ENCODE measurements around the gene CHSY1.

The CHSY1 gene

DNA sequence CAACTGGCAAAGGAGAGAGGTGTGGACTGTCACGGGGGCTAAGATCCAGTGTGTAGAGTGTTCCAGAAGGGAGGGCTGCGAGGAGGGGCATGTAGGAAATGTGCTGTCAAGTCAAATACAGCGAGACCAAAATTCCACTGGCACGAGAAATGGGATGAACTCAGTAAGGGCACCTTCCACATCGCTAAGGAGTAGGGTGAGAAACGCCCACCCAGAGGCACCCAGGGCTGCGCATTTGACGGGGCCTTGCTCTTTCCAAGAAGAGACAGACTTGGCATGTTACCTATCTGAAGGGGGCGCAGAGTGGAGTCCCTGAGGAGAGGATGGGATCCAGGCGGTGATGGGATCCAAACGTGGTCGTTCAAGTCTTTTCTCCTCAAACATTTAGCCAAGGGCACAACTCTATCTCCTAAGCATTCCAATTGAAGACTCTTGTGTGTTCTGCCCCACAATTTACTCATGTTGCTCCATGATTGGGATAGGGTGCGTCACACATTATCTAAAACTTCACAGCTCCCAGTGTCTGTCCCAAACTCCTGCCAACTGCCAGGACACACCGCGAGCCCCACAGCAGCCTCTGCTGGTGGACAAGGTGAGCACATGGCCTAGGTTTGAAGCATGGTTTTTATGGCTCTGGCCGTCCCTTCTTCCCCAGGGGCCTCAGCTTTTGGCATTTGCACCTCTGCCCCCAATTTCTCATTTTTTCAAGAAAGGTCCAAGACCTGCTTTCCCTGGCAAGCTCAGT is 17.8 kb upstream of the CHSY1 start:
- DNase-seq = no peak

DNA sequence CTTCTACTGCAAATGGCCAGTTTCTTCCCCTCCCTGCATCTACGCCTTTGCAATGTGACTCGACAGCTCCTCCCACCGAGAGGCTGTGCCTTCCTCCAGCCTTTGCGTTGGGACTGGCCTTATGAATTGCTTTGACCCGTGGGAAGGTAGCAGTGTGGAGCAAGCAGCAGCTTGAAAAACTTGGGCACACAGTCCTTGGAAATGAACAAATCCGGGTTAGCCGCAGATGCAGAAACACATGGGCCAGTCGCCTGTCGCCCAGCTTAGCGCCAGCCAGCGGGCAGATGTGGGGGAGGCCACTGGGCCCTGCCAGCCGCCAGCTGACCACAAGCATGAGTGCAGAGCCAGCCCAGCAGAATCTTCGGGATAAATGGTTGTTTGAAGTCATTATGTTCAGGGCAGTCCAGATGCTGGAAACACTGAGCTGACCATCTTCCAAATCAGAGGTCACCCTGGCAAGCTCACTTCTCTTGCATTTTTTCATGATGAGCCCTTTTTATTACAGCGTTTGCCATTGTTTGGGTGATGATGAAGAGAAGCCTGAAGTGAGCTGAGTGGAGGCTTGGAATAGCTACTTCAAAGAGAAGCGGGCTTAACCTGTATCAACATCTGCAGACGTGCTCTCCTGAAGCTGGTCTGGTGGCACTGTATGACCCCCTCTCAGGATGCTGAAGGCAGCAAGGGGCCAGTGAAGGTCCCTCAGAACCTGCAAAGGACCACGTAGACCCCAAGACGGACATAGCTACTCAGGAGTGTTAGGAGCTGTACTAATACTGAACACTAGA is 15.7 kb upstream of the CHSY1 start:
- DNase-seq = no peak

- no peak for DNase-seq
Observed at GRCh38 chr15:101266787-101267186, 14.9 kb upstream of the CHSY1 start.

- DNase-seq = no peak
Observed at GRCh38 chr15:101266034-101266433, 14.2 kb upstream of the CHSY1 start.

DNA sequence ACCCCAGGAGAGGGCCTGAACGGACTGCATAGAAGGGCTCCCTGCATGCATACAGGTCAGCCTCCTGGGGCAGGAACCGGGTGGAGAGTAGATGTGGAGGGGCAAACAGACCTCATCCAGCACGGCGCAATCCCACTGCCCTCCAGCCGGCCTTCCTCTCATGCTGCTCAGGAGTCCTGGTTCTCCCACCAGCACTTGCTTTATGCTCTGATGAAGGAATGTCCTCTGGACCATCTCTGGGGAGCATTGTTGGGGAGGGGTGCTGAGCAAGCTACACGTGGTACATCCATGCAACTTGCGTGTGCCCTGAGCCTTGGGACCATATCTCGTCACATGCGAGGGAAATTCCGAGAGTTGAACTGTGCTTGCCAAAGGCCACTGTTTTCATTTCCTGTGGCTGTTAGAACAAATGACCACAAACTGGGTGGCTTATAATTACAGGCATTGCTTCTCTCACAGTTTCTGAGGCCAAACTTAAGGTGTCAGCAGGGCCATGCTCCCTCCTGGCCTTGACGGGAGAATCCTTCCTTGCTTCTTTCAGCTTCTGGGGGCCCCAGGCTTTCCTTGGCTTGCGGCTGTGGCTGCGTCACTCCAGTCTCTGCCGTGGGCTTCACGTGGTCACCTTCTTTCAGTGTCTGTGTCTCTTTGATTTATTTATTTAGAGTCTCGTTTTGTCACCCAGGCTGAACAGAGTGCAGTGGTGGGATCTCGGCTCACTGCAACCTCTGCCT is 13.2 kb upstream of the CHSY1 start:
- DNase-seq = no peak

DNA sequence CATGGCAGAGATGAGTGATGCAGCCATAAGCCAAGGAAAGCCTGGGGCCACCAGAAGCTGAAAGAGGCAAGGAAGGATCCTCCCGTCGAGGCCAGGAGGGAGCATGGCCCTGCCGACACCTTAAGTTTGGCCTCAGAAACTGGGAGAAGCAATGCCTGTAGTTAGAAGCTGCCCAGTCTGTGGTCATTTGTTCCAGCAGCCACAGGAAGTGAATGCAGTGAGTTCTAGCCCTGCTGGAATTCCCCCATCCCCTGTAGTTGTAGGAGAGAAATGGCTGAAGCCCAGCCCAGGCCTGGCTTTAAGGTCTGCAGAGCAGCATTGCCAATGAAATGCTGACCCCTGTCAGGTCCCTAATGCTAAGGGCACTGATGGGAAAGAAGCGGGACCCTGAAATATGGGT is 12.2 kb upstream of the CHSY1 start:
- DNase-seq = no peak

GRCh38 chr15:101262551-101262950 is 10.7 kb upstream of the CHSY1 start:
- DNase-seq = no peak

DNA sequence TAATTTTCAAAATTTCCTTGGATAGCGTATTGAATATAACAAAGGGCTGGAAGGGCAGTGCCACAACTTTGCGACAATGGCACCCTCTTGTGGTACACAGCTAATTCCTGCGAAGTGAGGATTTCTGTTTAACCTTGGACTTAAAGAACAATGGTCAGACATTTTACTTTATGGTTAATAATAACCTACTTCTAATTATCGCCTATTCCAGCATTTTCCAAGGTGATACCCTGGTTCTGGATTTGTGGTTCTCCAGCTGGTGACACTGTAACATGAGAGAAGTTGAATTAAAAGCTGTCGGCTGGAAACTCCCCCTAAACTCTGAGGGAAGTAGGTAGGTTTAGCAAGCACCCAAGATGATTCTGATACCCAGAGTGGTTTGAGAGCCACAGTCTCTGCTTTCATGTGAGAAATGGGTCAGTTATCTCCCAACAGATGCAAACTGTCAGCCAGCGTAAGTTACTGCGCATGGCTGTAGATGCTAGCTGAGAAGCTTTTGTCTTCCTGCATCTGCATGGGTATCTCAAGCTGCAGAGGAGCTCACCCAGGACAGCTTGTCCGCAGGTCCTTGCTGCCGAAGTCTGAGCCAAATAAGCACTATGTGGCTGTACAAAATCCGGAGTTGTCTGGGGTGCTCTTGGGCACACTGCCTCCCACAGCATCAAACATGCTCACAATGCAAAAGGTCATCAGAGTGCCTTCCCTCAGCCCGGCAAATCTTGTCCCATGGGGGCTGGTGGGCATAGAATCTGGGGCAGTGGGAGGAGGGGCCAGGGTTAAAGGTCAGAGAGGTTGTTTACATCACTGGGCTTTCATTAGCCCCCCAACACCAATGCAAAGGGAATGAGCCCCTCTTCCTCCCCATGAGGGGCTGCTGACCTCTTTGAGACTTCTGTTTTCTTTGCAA is 6.6 kb upstream of the CHSY1 start:
- no peak for DNase-seq

GRCh38 chr15:101256757-101257156 is 4.9 kb upstream of the CHSY1 start:
- DNase-seq = no peak

DNA sequence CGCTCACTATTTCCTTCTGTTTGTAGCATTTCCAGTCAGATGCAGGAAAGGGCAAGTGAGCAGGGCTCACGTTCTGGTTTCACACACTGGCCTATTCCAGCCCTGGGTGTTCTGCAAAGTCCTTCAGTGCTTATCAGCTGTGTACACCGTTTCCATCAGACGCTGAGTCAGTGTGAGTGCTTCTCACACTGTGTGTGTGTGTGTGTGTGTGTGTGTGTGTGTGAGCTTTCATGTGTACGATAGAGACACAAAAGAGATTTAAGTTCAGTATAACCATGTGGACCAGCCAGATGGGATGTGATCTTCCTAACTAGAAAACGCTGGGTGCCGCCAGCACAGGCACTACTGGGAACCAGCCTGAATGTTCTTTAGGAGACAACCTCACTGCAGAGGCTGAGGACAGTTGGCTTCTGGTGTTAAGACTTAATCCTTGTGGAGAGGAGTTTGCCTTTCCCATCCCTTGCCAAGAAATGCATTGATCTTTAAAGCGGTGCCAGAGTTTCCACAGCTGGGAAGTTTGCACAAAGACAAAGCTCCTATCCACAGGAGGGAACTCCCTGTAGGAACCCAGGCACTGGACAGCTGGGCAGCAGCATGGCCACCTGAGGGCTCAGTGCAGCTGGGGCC is 3.9 kb upstream of the CHSY1 start:
- DNase-seq = no peak

- DNase-seq = no peak
Observed at GRCh38 chr15:101255051-101255395, 3.2 kb upstream of the CHSY1 start.

DNA sequence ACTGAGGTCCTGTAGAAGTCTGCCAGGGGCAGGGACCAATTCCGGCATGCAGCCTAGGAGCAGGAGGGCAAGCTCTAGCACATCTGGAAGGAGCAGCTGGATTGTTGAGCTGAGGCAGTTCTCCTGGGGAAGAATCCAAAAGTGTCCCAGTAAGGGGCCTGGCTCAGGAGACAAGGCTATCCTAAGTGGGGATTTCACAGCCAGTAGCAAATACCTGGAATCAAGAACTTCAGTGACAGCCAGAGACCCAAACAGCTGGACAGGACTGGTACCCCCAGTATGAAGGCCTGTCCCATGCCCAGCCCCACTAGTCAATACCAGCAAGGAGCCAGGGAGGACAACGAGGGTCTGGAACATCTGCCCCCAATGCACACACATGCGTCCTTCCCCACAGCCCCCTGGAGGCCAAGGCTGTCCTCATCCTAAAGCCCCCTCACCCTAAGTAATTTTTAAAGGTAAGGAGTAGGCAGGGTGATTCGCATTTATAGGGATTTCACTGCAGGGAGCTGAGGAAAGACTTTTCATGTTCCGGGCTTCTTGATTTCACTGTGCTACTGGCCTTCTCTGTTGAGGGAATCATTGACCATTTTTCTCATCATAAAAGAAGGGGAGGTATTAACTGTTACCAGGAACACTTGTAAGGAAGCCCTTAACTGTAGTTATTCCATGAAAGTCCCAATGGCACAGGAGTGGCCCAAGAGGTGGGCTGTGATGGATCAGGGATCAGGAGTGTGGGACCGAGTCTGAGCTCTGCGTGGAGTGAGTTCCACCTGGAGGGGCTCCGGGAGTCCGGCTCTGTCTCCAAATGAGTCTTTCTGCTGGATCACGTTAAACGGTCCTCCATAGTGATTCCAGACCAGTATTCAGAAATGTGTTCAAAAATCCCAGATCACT is 2.6 kb upstream of the CHSY1 start:
- no peak for DNase-seq

DNA sequence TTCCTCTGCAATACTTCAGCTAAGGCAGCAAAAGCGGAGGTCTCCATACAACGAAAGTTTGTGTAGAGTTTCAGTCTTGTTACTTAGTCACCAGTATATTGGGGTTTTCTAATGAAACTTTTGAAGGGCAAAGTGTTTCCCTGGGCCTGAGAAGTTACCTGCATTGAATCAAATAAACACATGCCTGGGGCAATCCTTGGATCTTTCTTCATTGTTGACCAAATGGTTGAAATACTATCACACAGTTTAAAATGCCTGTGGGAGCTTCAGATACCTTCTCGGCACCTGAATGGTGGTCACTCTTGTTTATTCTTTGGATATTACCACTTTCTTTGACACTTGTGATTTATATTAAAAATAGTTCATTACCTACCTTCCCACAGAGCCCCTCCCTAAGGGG is 988 bp upstream of the CHSY1 start:
- DNase-seq = no peak

GRCh38 chr15:101250873-101251829 is 697 bp downstream of the CHSY1 start:
- DNase-seq = peak; percentile 75

DNA sequence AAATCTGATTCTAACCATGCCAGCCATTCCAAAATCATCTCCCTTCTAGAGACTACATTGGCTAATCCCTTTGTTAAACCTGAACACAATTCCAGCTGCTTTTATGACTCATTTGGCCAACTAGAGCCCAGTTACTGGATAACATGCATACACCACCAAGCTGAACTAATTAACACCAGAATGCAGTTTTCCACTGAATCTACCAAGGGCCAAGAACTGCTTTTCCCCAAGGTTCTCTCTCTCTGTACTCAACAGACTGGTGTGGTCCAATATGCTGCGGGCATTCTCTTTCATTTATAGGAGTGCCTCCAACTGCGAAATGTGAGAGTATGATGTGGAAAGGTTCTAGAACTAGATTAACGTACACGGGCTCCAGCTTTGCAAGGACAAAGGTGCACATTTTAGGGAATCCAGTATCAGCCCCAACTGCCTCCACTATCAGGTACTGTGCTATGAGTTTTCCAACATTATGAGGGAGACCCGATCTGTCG is 1.5 kb downstream of the CHSY1 start:
- DNase-seq = no peak

GRCh38 chr15:101248274-101248673 is 3.6 kb downstream of the CHSY1 start:
- DNase-seq = no peak

GRCh38 chr15:101246824-101247745 is 4.8 kb downstream of the CHSY1 start:
- no peak for DNase-seq

- no peak for DNase-seq
Observed at GRCh38 chr15:101246391-101246790, 5.5 kb downstream of the CHSY1 start.

Measured in activated gamma-delta T cell (primary cell).